HG02852 (cell line): Measurements from ENCODE around the gene INTS1.
"Not testable (repeated sequence)": the region's sequence is repeated elsewhere in the genome, so short reads cannot be mapped to it uniquely, and the experiment has no call there.

Experiments
- ATAC-seq: cut with Tn5 transposase; IDR thresholded peaks from one replicate; pipeline ENCODE4 v1.9.1; 2021; ENCODE audit warnings: mild to moderate bottlenecking, moderate library complexity; ENCODE audit not compliant: unreplicated experiment

Gene INTS1

DNA sequence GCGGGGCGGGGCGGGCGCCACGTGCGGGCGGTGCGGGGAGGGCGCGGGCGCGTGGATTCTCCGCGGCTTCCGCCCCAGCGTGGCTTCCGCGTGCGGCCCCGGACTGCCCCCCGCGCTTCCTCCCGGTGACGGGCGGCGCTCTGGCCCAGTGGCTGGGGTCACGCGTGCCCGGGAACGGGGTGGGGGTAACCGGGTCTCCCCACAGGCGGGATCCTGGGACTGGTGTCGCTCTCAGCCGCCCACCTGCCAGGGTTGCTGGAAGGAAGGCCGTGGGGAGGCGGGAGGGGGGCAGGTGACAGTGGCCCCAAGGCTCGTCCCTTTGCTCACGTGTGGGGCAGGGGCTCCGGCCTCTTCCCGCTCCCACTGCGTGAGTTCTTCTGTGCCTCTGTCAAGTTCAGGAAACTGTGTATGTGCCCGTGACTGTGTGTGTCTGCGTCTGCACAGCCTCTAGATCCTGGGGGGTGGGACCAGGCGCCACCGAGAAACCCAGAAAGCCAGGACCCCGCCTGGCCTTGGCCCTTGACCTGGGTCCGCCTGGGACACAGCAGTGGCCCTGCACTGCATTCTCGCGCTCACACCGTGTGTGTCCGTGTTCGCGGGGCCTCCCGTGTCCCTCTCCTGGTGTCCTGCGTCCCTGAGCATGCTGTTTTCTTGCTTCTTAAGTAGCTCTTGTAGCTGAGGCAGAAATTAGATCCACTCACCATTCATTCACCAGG, 27.2 kb upstream of the INTS1 start:
- ATAC-seq, result no peak

DNA sequence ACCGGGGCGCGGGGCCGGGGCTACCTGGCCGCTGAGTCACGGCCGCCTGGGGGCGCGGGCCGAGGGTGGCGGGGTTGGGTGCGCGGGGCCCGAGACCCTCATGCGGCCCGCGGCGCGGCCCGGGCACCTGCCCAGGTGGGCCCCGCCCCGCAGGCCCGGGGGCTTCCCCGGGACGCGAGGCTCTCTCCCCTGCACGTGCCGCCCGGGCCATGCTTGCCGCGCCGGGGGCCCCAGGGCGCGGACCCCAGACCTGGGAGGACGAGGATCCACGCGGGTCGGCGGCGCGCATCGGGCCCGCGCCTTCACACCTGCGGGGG, 26.7 kb upstream of the INTS1 start:
- no peak for ATAC-seq

DNA sequence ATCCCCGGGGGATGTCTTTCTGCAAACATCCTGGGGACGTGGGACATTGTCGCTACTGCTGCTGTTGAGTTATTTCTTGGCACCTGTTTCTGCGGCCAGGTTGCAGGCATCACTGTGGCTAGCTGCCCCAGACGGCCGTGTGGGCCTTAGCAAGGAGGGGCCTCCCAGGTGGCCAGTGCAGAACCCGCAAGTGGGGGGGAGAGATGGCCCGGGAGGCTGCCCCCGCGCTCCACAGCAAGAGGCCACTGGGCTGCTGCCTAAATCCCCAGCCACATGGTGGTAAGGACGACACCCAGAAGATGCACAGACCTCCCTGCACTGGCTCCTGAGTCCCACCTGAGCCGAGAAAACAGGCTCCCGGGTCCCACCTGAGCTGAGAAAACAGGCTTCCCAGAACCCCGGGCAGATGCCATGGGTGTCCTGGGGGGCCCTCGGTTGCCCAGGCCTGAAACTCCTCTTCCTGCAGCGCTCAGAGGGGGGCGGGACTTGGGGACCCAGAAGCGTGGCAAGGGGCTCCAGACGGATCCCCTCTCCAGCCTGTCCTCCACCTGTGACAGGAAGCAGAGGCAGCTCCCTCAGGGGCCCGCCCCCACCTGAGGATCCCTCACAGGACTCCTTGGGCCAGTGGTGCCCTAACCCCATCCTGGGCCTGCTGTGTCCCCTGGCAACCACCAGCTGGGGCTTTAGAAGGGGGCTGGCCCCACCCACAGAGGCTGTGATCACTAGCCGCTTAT, 25.4 kb upstream of the INTS1 start:
- no peak for ATAC-seq

DNA sequence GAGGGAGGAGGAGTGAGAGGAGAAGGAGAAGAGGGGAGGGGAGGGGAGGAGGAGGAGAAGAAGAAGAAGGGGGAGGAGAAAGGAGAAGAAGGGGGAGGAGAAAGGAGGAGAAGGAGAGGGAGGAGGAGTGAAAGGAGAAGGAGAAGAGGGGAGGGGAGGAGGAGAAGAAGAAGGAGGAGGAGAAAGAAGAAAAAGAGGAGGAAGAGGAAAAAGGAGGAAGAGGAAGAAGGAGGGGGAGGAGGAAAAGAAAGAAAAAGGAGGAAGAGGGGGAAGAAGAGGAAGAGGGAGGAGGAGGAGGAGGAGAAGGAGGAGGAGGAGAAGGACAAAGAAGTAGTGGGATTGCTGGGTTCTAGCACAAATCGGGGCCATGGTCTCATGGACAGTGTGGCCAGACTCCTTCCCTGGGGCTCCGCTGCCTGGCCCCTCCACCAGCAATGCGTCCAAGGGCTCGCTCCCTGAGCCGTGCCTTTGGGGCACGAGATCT, 22.1 kb upstream of the INTS1 start:
- ATAC-seq, result no peak

DNA sequence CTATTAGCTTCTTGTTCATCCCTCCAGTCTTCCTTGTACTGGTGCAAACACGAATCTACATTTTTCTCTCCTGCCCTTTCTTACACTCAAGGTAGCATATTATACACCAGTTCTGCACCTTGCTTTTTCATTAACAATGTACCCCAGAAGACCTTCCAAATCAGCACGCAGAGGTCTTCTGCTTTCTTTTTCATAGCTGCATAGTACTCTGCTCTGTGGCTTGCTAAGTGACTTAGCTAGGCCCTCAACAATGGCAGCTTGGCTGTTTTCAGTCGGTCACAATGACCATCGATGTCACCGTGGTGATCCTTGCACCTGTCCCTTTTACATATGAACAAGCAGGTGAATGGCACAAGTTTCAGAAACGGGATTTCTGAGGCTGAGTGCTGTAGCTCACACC, 21.2 kb upstream of the INTS1 start:
- ATAC-seq, result no peak

DNA sequence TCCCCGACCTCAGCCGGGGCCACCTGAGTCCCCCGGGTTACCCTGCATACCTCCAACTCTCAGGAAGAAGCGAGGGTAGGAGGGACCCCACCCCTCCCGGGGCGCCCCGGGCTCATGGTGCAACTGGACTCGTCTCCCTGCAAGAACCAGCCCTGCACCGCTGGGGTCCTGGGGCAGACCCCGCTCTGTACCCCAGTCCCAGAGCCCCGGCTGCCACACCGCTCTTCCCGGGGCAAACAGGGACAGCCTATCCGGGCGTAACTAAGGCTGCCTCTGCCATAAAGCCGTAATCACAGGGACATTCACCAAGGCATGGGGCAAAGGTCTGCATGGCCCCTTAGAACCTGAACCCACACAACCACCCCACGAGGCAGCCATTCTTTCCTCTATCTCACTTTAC, 19.7 kb upstream of the INTS1 start:
- no peak for ATAC-seq

DNA sequence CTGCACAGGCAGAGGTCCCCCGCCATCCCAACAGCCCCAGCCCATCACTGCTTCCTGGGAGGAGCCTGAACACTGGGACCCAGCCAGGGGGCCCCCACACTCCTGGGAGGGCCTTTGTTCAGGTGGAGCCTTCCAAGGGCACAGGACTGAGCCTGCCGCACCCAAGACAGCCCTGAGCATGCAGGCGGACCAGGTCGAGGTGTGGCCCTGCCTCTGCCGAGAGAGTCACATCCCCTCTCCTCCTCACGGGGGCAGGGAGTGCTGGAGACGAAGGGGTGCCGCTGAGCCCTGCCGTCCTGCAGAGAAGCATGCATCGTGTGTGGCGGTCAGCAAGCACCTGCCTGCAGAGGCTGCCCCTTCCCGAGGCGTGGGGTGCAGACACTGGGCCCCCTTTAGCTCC, 19.0 kb upstream of the INTS1 start:
- ATAC-seq, result no peak

DNA sequence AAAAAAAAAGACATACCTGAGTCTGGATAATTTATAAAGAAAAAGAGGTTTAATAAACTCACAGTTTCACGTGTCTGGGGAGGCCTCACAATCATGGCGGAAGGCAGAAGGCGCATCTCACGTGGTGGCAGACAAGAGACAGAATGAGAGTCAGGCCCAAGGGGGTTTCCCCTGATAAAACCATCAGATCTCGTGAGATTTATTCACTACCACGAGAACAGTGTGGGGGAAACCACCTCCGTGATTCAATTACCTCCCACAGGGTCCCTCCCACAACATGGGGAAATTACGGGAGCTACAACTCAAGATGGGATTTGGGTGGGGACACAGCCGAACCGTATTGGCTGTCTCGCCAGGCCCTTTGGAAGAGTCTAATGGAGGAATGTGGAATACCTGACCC, 17.3 kb upstream of the INTS1 start:
- no peak for ATAC-seq

DNA sequence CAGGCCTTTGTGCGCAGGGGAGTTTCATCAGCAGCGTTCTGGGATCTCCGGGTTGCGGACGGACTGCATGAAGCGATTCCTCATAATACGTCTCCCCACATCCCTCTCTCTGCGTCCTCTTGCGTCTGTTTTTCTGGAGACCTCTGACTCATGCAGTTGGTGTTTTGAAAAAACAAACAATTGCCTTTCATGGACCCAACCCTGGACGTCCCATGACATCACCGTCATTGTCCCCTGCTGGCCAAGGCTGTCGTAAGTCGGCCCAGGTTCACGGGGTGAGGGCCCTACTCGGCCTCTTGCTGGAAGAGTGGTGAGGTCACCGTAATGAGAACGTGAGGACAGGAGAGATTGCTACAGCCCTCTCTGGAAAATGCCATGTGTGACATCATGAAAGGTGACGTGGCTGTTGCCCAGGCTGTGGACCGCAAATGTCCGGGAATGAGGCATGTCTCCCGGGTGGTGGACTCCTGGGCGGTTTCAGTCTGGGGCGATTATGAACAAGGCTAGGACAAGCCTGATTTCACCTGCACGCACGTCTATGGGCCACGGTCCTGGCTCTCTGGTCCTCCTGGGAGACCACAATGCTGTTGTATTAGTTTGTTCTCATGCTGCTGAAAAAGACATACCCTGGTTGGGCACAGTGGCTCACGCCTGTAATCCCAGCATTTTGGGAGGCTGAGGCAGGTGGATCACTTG, 16.5 kb upstream of the INTS1 start:
- ATAC-seq, result no peak

DNA sequence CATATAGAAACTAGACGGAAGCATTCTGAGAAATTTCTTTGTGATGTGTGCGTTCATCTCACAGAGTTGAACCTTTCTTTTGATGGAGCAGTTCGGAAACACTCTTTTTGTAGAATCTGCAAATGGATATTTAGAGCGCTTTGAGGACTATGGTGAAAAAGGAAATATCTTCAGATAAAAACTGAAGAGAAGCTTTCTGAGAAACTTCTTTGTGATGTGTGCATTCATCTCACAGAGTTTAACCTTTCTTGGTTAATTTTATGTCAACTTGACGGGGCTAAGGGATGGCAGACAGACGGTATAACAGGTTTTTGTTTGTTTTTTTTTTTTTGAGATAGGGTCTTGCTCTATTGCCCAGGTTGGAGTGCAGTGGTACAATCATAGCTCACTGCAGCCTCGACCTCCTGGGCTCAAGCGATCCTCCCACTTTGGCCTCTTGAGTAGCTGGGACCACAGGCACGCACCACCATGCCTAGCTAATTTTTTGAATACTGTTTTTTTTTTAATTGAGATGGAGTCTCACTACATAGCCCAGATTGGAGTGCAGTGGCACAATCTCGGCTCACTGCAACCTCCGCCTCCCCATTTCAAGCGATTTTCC, 15.2 kb upstream of the INTS1 start:
- ATAC-seq, result not testable (repeated sequence)

DNA sequence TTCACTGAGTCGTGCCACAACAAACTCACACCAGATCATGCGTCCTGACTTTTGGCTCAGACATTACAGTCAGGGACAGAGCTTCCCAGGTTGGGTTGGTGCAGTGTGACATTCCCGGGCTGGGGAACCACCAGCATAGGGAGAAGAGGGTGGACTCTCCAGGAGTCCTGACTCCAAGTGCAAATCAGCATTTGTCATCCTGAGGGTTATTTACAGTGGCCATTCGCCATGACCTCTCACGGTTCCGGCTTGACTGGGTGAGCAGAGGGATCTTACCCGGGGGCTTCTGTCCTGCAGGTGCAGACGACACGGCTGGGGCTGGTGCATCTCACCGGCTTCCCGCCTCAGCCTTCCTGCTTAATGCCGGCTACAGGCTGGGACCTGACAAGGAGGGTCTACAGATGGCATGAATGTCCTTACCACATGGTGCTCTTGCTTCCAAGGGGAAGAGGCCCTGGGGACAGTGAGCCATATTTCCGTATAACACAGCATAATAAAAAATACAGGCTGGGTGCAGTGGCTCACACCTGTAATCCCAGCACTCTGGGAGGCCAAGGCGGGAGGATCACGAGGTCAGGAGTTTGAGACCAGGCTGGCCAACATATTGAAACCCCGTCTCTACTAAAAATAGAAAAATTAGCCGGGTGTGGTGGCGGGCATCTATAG, 12.5 kb upstream of the INTS1 start:
- no peak for ATAC-seq

DNA sequence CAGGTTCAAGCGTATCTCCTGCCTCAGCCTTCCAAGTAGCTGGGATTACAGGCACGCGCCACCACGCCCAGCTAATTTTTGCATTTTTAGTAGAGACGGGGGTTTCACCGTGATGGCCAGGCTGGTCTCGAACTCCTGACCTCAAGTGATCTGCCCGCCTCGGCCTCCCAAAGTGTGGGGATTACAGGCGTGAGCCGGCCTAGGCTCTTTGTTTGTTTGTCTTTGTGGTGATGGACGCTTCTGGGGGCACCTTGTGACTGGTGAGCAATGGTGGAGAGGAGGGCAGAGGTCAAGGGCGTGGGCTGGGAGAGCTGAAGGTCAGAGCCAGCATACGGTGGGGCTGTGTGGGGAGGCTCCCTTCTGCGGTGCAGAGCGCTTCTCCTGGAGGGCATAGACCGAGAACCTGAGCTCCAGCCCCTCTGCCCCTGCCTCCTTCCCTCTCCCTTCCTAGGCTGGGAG, 11.3 kb upstream of the INTS1 start:
- ATAC-seq, result not testable (repeated sequence)

DNA sequence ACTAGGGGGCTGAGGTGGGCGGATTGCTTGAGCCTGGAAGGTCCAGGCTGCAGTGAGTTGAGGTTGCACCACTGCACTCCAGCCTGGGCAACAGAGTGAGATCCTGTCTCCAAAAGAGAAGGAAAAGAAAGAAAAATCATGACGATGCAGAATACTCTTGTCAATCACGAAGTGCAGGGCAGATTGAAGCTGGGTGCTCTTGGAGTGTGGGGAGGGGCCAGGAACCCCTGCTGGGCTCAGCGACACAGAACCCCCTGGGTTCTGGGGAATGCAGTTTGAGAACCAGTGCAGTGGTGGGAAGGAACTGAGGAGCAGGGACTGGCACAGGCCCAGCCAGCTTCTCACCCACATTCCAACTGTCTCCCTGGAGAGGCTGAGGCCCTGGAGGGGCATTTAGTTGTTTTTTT, 10.8 kb upstream of the INTS1 start:
- ATAC-seq, result no peak

DNA sequence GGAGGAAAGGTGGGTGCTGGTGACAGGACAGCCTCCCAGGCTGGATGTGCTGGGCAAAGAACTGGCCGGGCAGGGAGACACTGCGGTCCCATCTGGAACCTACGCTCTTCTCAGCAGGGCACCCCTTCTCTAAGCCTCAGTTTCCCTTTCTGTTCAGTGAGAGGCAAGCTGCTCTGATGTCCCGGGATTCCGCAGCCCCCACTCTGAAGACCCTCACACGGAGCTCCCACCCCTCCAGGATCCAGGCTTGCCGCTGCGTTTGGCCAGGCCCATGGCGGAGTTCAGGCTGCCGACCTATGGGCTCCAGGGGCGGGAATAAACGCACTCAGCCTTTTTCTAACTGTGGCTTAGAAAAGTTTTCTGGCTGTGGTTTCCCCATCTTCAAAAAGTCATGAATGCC, 10.2 kb upstream of the INTS1 start:
- ATAC-seq, result no peak

DNA sequence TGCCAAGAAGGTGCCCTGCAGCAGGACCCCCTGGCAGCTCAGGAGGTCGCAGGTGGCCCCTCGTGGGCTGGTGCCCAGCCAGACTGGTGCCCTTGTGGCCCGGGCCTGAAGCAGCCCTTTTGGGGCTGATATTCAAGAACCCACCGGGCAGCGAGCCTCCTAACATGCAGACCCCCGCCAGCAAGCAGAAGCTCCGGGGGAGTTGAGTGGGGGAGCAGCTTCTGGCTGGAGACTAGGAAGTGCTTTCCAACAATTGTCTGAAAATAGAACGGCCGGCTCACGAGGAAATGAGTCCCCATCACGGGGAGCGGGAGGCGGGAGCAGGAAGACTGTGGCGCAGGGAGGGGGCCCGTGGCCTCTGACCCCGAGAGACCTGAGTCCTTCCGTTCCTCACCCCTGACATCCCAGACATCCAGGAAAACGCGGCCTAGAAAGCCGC, 9.5 kb upstream of the INTS1 start:
- no peak for ATAC-seq

DNA sequence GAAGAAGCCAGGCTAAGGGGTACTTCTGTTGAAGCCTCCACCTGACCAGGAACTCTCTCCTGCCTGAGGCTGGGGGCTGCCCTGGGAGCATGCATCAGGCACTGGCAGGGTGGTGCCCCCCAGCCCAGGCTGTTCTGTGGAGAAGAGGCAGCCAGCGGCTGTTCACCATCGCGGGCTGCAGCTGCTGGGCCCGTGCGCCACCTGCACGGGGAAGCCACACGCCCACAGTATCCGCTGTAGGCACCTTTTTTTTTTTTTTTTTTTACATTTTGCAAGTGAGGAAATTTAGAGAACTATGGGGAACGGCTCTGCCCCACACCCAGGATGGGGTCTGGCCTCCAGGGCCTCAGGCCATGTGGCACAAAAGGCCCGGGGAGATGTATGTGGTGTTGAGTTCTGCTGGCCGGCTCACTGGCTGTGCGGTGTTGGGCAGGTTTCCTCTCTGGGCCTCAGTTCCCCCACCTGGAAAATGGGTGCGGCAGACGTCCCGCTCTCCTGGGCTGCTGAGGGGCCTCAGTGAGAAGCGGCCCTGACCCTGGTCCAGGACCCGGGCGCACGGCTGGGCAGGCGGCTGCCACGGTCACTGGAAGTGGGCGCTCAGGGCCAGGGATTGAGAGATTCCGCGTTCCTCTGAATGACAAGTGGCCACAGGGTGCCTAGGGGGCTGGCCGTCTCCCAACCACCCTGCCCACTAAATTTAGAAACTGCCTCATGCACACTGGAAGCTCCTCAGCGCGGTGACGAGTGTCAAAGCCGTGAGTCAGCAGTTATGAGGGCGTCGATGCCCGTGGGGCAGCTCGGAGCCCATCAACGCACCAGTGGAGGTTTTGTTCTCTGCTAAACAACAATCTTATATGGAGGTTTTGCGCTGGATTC, 8.8 kb upstream of the INTS1 start:
- ATAC-seq, result no peak

DNA sequence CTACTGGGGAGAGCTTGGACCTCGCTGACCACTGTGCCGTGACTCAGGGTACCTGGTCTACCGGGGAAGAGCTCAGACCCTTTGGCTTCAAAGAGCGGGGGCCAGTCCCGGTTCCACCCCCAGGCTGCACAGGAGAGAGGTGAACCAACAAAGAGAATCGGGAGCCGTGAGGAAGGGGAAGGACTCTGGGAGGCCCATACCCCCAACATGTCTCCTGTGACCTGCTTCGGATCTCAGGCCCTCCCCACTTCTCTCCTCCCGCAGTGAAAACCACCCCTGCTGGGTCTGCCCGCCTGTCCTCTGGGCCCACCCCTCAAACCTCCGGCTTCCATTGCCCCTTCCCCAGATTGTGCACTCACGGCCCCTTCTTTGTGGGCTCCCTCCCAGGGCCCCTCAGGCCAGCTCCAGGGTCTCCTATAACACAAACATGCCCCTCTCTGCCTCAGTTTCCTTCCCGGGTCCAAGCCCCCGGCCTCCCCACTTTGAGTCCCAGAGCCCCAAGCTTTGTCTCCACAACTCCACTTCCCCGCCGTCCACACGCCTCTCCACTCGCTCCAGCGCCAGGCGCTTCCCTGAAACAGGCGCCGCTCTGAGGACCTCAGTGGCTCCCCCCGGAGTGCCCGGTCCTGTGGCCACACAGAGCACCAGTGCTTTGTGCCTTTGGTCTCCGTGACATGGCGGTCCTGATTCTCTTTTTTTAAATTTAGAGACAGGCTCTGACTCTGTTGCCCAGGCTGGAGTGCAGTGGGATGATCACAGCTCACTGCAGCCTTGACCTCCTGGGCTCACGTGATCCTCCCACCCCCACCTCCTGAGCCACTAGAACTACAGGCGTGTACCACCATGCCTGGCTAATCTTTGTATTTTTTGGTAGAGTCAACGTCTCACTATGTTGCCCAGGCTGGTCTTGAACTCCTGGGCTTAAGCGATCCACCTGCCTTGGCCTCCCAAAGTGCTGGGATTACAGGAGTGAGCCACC, 7.5 kb upstream of the INTS1 start:
- ATAC-seq, result no peak

DNA sequence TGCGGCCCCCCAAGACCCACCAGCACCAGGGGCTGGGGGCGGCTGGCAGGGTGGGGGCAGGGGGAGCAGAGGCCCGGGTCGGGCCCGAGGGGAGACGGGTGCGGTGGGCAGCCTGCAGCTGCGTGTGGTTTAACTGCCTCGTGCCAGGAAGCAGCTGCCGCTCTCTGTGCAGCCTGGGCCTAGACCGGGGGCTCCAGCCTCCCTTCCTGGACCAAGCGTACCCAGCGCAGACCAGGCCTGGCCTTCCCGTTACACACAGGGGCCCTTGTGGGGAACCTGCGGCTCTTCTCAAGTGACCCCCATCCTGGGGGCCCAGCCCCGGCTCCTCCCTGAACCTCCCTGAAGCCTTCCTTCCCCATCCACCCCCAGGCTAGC, 6.6 kb upstream of the INTS1 start:
- ATAC-seq, result no peak

DNA sequence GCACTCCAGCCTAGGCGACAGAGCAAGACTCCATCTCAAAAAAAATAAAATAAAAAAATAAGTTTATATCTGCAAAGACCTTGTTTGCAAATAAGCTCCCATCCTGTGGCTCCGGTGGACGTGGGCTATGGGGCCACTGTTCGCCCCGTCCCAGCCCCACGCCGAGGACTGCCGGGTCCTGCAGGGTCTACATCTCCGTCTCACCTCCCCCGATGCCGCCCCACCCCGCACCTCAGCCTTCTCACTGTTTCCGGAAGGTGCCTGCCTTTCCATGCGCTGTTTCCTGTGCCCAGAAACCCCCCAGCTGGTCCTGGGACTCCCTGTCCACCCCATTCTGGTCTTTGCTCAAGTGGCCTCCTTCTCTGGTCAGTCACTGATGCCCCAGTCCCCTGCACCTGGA, 5.0 kb upstream of the INTS1 start:
- ATAC-seq, result no peak
